Activated CD8-positive, alpha-beta memory T cell treated with anti-CD3 and anti-CD28 coated beads for 1 hour (primary cell): Measurements from ENCODE around the gene TRIM8.

Experiments
- DNase-seq, 2 donors: peaks; one replicate each; pipeline ENCODE4 v3.0.0-alpha.2; 2020; ENCODE audit warnings: low read depth in 1 of 2; ENCODE audit errors: extremely low read depth in 1 of 2

TRIM8 gene

GRCh38 chr10:102644066-102644645 is at the start of gene TRIM8:
Gene TRIM8 (plus strand): TSS chr10:102644479. CDS start chr10:102644618, 139 bp downstream.
- DNase-seq, result peak in 1 of 2 donors; percentile 44

- DNase-seq, result no peak
Observed at GRCh38 chr10:102595293-102595692, 49.0 kb upstream of the TRIM8 start.

- no peak for DNase-seq
Observed at GRCh38 chr10:102595897-102596296, 48.4 kb upstream of the TRIM8 start.

- DNase-seq, result no peak
Observed at GRCh38 chr10:102596506-102596971, 47.7 kb upstream of the TRIM8 start.

- no peak for DNase-seq
Observed at GRCh38 chr10:102597131-102597991, 46.9 kb upstream of the TRIM8 start.

- no peak for DNase-seq
Observed at GRCh38 chr10:102598243-102598642, 46.0 kb upstream of the TRIM8 start.

- no peak for DNase-seq
Observed at GRCh38 chr10:102599565-102600327, 44.5 kb upstream of the TRIM8 start.

GRCh38 chr10:102600816-102601215 is 43.5 kb upstream of the TRIM8 start:
- no peak for DNase-seq

- no peak for DNase-seq
Observed at GRCh38 chr10:102601639-102602038, 42.6 kb upstream of the TRIM8 start.

GRCh38 chr10:102602272-102603045 is 41.8 kb upstream of the TRIM8 start:
- no peak for DNase-seq

- no peak for DNase-seq
Observed at GRCh38 chr10:102603946-102604345, 40.3 kb upstream of the TRIM8 start.

GRCh38 chr10:102604439-102604841 is 39.8 kb upstream of the TRIM8 start:
- DNase-seq, result no peak

GRCh38 chr10:102605712-102606111 is 38.6 kb upstream of the TRIM8 start:
- no peak for DNase-seq

- no peak for DNase-seq
Observed at GRCh38 chr10:102608487-102608886, 35.8 kb upstream of the TRIM8 start.

GRCh38 chr10:102610441-102610887 is 33.8 kb upstream of the TRIM8 start:
- DNase-seq, result no peak

GRCh38 chr10:102611514-102612087 is 32.7 kb upstream of the TRIM8 start:
- DNase-seq, result no peak

GRCh38 chr10:102612964-102613275 is 31.4 kb upstream of the TRIM8 start:
- DNase-seq, result peak; percentile 26 to 60

GRCh38 chr10:102613286-102613685 is 31.0 kb upstream of the TRIM8 start:
- no peak for DNase-seq

- no peak for DNase-seq
Observed at GRCh38 chr10:102613785-102614184, 30.5 kb upstream of the TRIM8 start.

- no peak for DNase-seq
Observed at GRCh38 chr10:102614888-102615287, 29.4 kb upstream of the TRIM8 start.
